Right hindlimb (tissue), 1 donor: ENCODE data around the gene PHIP.
"Not testable (repeated sequence)": the region's sequence is repeated elsewhere in the genome, so short reads cannot be mapped to it uniquely, and the experiment has no call there.

Experiments
- DNase-seq: peaks from one replicate; pipeline ENCODE4 v3.0.0-alpha.2; 2018

PHIP gene

DNA sequence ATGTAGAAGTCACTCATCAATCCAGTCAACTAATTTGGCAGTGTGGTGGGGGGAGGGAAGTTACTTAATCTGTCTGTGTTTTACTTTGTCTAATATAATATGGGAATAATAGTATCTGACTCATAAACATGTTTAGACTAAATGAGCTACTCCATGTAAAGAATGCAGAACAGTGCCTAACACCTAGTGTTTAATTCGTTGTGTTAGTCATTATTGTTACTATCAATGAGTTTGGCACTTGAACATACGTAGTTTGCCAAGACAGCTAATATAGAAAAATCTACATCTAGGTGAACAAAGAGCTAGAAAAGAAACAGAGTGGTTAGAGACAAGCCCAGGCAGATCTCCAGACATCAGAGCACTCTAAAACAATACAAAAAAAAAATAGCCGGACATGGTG is 161.6 kb downstream of the PHIP start:
- DNase-seq: no peak

DNA sequence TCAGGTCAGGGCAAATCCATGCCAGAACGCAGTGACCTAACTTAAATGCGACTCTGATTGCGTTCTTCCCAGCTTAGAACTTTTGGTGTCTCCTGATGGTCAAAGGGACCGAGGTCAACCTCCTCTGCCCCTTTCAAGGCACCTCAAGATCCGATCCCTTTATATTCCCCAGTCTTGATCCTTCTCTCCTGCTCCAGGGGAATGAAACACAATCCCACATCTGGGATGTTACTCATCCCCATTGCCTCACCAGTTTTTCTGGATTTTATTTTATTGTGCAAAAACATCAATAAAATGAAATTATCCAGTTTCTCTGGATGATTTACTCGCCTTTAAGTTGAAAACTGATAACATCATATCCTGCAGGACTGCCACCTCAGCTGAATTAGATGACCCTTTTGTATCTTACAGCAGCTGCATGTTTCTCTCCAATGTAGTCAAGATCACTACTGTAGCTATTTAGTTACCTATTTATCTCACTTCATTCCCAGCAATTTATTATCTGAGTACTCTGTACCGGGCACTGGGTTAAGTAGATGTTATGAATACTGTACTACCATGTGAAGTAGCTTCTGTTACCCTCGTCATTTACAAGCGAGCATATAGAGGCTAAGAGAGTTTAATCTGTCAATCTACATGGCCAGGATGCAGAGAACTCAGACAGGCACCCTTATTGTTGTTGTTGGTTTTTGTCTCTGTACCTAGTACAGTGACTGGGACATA is 166.7 kb downstream of the PHIP start:
- DNase-seq: no peak

DNA sequence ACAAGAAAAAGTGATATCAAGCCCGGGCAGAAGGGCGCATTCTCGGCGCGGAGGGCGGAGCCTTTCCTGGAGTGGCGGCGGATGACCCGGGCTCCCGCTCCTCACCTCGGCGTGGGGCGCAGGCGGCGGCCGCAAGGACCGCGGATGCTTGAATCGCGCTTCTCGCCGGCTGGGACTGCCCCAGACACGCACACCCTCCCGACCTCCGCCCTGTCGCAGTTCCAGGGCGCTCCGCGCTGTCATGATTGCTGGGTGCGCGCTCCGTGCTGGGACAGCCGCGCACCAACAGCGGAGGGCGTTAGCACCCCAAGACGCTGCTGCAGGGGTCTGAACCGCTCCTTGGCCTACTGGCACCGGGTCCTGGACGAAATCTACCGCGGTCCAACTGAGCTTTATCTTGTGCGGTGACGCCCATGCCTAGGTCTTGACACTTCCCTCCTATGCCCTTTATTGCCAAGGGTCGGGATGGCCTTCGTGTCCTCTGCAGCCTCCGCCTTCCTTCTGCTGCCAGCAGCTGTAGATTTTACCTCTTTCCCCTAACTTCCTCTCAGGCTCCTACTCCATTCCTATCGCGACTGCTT is 167.4 kb downstream of the PHIP start:
- peak; percentile 28 for DNase-seq

DNA sequence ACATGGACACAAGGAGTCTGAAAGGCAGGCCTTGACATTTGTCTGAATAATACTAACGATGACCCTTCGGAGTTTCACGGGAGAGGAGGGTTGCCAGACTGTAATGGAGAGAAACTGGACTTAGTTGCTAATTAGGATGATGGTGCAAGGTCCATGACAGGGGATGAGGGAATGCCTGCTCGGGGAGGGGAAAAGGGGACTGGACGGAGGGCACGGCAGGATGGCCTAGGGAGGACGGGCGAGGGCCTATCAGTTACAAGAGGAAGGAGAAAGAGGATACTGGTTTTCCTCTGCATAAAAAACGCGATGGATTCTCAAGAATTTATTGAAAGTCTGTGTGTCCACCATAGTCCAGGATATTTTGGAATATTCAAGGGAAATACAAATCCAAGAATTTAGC is 168.0 kb downstream of the PHIP start:
- no peak for DNase-seq

DNA sequence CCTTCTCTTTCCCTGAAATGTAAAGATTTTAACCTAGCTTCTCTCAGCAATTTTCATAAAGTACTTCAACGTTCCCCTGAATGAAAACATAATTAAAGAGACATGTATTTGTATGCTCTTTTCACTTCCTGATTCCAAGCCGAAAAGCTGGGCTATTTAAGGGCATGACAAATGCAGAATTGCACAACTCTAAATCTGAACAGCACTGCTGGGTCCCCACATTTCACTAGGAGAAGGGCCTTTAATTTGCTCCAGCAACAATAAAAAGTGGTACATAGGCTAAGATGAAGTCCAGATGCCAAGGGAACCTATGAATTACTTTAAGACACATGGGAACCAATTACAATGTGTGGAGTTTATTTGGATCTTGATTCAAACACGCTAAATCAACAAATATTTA is 168.7 kb downstream of the PHIP start:
- DNase-seq: no peak

DNA sequence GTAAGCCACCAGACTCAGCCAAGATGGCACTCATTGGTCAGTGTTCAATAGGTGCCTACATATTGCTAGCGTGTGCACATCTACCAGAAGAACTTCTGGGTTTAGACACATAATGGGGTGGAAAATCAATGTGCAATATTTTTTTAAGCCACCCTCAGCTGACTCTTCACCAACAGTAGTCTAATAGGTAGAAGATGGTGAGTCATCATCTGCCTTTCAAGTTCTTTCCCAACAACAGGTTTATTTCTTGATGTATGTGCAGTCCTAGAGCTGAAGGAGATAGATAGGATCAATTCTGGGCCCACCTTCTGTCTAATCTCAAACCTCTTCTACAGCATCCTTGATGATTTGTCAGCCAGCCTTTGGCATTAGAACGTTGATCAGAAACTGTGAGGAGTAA is 169.4 kb downstream of the PHIP start:
- no peak for DNase-seq

DNA sequence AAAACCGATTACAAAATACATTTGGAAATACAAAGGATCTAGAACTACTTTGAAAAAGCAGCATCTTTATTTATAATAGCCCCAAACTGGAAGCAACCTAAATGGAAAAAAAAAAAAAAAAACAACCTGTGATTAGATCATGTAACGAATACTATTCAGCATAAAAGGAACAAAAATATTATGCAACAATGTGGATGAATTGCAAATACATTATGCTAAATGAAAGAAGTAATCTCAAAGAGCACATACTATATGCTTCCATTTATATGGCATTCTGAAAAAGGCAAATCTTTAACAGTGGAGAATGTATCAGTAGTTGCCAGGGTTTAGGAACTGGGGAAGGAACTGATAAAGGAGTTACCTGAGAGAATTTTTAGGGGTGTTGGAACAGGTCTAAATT is 181.8 kb downstream of the PHIP start:
- DNase-seq: no peak

DNA sequence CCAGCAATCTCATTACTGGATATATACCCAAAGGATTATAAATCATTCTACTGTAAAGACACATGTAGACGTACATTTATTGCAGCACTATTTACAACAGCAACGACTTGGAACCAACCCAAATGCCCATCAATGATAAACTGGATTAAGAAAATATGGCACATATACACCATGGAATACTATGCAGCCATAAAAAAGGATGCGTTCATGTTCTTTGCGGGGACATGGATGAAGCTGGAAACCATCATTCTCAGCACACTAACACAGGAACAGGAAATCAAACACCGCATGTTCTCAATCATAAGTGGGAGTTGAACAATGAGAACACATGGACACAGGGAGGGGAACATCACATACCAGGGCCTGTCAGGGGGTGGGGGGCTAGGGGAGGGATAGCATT is 188.2 kb downstream of the PHIP start:
- DNase-seq: not testable (repeated sequence)
